GM23338 (cell line): ENCODE results near the gene MYRF. TPM values are rescaled to one million over a fixed set of nuclear protein-coding genes. Genes with fewer than 3 reads are reported as not detected.

Experiments used
- ATAC-seq: fragments of 200-7000 bp; cut with Tn5 transposase; 3 replicates; pipeline ENCODE4 v1.9.1; 2020
- DNase-seq: peaks from one replicate; pipeline ENCODE4 v3.0.0-alpha.2; 2015; ENCODE audit warnings: low spot score
- H2AFZ ChIP-seq: fragments of 200-600 bp; sonication (generic); 2 replicates; pipeline ENCODE4 v1.8.0; 2016; ENCODE audit warnings: antibody characterized with exemption, mild to moderate bottlenecking, moderate library complexity
- H3F3A ChIP-seq: fragments of 200-600 bp; sonication (generic); replicated peaks from 2 replicates; pipeline ENCODE4 v1.8.0; 2017; ENCODE audit warnings: antibody characterized with exemption, mixed run types, low read depth
- H3K27ac ChIP-seq: fragments of 200-600 bp; sonication (generic); 2 replicates; pipeline ENCODE4 v1.6.1; 2016; ENCODE audit warnings: low read depth
- H3K27me3 ChIP-seq: fragments of 200-600 bp; sonication (generic); 2 replicates; pipeline ENCODE4 v1.8.0; 2016; ENCODE audit warnings: mild to moderate bottlenecking, mixed run types, moderate library complexity; ENCODE audit not compliant: insufficient read depth
- H3K36me3 ChIP-seq: fragments of 200-600 bp; sonication (generic); 2 replicates; pipeline ENCODE4 v1.8.0; 2016; ENCODE audit warnings: mild to moderate bottlenecking; ENCODE audit not compliant: insufficient read depth
- H3K4me1 ChIP-seq: fragments of 200-600 bp; sonication (generic); 2 replicates; pipeline ENCODE4 v1.8.0; 2016; ENCODE audit warnings: mild to moderate bottlenecking, moderate library complexity; ENCODE audit not compliant: insufficient read depth
- H3K4me2 ChIP-seq: fragments of 200-600 bp; sonication (generic); 2 replicates; pipeline ENCODE4 v1.7.1; 2017; ENCODE audit warnings: mixed run types
- H3K4me3 ChIP-seq: fragments of 200-600 bp; sonication (generic); 2 replicates; pipeline ENCODE4 v1.6.1; 2016; ENCODE audit warnings: mixed run types
- H3K79me2 ChIP-seq: fragments of 200-600 bp; sonication (generic); replicated peaks from 2 replicates; pipeline ENCODE4 v1.8.0; 2017; ENCODE audit warnings: mild to moderate bottlenecking; ENCODE audit not compliant: insufficient read depth
- H3K9me2 ChIP-seq: fragments of 200-600 bp; sonication (generic); 2 replicates; pipeline ENCODE4 v1.8.0; 2017; ENCODE audit not compliant: insufficient read depth
- H4K20me1 ChIP-seq: fragments of 200-600 bp; sonication (generic); replicated peaks from 2 replicates; pipeline ENCODE4 v1.8.0; 2017; ENCODE audit warnings: mild to moderate bottlenecking; ENCODE audit not compliant: insufficient read depth
- H3K27ac Mint-ChIP-seq: 2 replicates; pipeline ENCODE4 v1.8.0; 2020; ENCODE audit warnings: inconsistent platforms, mild to moderate bottlenecking, moderate library complexity, mixed read lengths
- H3K27me3 Mint-ChIP-seq: 3 replicates; pipeline ENCODE4 v1.8.0; 2022; ENCODE audit warnings: low read depth, mild to moderate bottlenecking, moderate library complexity, mixed read lengths, inconsistent platforms; ENCODE audit not compliant: insufficient read depth, poor library complexity
- H3K36me3 Mint-ChIP-seq: 3 replicates; pipeline ENCODE4 v1.8.0; 2021; ENCODE audit warnings: low read depth, mild to moderate bottlenecking, inconsistent platforms, moderate library complexity, mixed read lengths
- H3K4me1 Mint-ChIP-seq: 3 replicates; pipeline ENCODE4 v1.8.0; 2020; ENCODE audit warnings: mild to moderate bottlenecking, inconsistent platforms, mixed read lengths
- H3K4me3 Mint-ChIP-seq: 3 replicates; pipeline ENCODE4 v1.8.0; 2021; ENCODE audit warnings: moderate library complexity, mild to moderate bottlenecking, inconsistent platforms, mixed read lengths
- H3K9me3 Mint-ChIP-seq: 3 replicates; pipeline ENCODE4 v1.8.0; 2020; ENCODE audit warnings: moderate library complexity, mild to moderate bottlenecking, inconsistent platforms, mixed read lengths
- CREB1 ChIP-seq: fragments of 250-450 bp; sonication (Bioruptor Pico); IDR thresholded peaks from 2 replicates; pipeline ENCODE4 v1.5.0; 2020; ENCODE audit warnings: low read depth, mild to moderate bottlenecking, moderate library complexity
- ETS1 ChIP-seq: IDR thresholded peaks from 2 replicates; pipeline ENCODE4 v1.6.1; 2016; ENCODE audit warnings: antibody characterized with exemption
- EZH2 ChIP-seq: fragments of 200-600 bp; sonication (generic); IDR thresholded peaks from one replicate; pipeline ENCODE4 v1.8.0; 2017; ENCODE audit warnings: antibody characterized with exemption, mild to moderate bottlenecking, low read depth; ENCODE audit not compliant: unreplicated experiment
- EZH2phosphoT487 ChIP-seq: fragments of 200-600 bp; sonication (generic); IDR thresholded peaks from one replicate; pipeline ENCODE4 v1.8.1; 2018; ENCODE audit warnings: antibody characterized with exemption; ENCODE audit not compliant: unreplicated experiment
- JUNB ChIP-seq: IDR thresholded peaks from one replicate; pipeline ENCODE4 v1.6.1; 2016; ENCODE audit warnings: antibody characterized with exemption; ENCODE audit not compliant: unreplicated experiment
- NANOG ChIP-seq: IDR thresholded peaks from 2 replicates; pipeline ENCODE4 v1.6.1; 2016; ENCODE audit warnings: antibody characterized with exemption, borderline replicate concordance
- POLR2AphosphoS5 ChIP-seq: IDR thresholded peaks from 2 replicates; pipeline ENCODE4 v1.6.1; 2016; ENCODE audit warnings: antibody characterized with exemption, low read depth
- REST ChIP-seq: IDR thresholded peaks from one replicate; pipeline ENCODE4 v1.6.1; 2018; ENCODE audit warnings: antibody characterized with exemption; ENCODE audit not compliant: unreplicated experiment
- STAT1 ChIP-seq: IDR thresholded peaks from one replicate; pipeline ENCODE4 v1.6.1; 2016; ENCODE audit warnings: antibody characterized with exemption; ENCODE audit not compliant: unreplicated experiment
- ZNF114 ChIP-seq: fragments of 250-450 bp; sonication (Bioruptor Pico); IDR thresholded peaks from 2 replicates; pipeline ENCODE4 v1.5.0; 2020; ENCODE audit warnings: mild to moderate bottlenecking, moderate library complexity
- ZNF331 ChIP-seq: fragments of 250-450 bp; sonication (Bioruptor Pico); IDR thresholded peaks from 2 replicates; pipeline ENCODE4 v1.5.0; 2020; ENCODE audit warnings: low read depth, mild to moderate bottlenecking, moderate library complexity
- polyA plus RNA-seq: library from polyadenylated mRNA; unstranded; fragments of >200 nt; fragmentation: Nextera tagmentation; extraction: Ambion mirVana; gene quantifications from 2 replicates; pipeline ENCODE4 v1.2.1, GENCODE V29; 2016
- total RNA-seq: library from RNA; depleted of rRNA; stranded (reverse); fragments of >200 nt; shearing (Covaris generic); gene quantifications from 2 replicates; pipeline ENCODE4 v1.2.3, GENCODE V29; 2014
- TF ChIP-seq, protein P1 (sequence below), 2 experiments: fragments of 200-600 bp in 1 of 2; sonication (generic) in 1 of 2; conservative IDR thresholded peaks; 2 replicates each; pipeline versions ENCODE4 v1.5.1 to v1.6.1; 2016 to 2017; ENCODE audit warnings: antibody characterized with exemption in 2 of 2, low read depth in 2 of 2, mild to moderate bottlenecking in 2 of 2, moderate library complexity in 1 of 2
- TF ChIP-seq, protein P2 (sequence below): fragments of 250-450 bp; sonication (Bioruptor Pico); IDR thresholded peaks from 2 replicates; pipeline ENCODE4 v1.5.0; 2020; ENCODE audit warnings: mild to moderate bottlenecking, moderate library complexity

MYRF gene
- total and polyA plus RNA-seq, 2 experiments from 2014 or later, result 1.9 to 5.5 TPM

DNA sequence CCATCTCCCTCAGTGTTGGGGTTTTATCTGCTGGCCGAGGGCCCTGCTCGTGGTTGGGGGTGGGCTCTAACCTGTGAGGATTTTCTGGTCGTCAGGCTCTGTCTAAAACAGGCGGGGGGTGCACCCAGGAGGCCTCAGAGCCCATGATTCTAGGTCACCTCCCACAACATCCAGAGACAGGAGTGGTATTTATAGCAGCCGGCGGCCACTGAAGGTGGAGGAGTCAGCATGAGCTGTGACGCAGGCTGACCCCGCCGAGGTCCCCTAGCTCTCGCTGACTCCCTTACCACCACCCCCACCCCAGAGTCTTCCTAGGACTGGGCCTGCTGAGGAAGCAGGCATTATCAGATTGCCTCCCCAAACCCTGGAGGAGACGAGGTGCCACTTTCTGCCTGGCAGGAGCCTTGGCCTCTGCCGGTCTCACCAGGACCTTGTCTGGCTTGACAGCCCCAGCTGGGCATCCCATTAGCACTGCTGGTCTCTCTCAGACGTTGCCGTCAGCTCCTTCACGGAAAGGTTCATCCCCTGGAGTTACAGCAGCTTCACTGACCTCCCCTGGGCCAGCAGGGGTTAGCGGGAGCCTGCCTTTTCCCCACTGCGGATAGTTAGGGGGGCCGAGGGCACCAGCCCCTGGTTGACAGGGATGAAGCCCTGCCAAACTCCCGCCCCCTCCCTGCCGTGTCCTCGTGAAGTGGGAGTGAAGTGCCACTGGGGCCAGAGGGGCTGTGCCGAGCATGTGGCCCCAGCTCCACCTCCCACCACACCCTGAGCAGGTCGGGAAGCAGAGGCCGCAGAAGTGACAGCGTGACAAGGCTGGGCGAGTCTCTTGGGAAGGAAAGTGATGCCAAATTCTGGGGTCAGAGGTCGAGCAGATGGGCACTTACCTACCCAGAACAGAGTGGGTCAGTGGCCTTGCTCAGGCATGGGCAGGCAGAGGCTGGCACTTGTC is 45.7 kb upstream of the MYRF start:
- Mint-ChIP-seq H3K36me3 (no peaks in the 10 kb centered on the region), H3K4me3 (no peak overlapping the region), H3K9me3 (no peaks in the 10 kb centered on the region), H3K27ac (no peak overlapping the region), H3K27me3 (peaks cover 5% of the 10 kb centered on the region), H3K4me1 (peaks cover 29% of the 10 kb centered on the region)
- Histone ChIP-seq H3K4me3 (no peak overlapping the region), H3K36me3 (no peaks in the 10 kb centered on the region), H3K79me2 (no peaks in the 10 kb centered on the region), H3F3A (no peaks in the 10 kb centered on the region), H3K27ac (no peak overlapping the region), H3K27me3 (no peaks in the 10 kb centered on the region), H4K20me1 (no peaks in the 10 kb centered on the region), H3K4me2 (no peak overlapping the region), H2AFZ (no peak overlapping the region), H3K9me2 (no peaks in the 10 kb centered on the region), H3K4me1 (no peaks in the 10 kb centered on the region; the same call in 1 of the 2 replicates)
- ATAC-seq (no peak), DNase-seq (no peak)
- TF ChIP-seq, protein P1, sequence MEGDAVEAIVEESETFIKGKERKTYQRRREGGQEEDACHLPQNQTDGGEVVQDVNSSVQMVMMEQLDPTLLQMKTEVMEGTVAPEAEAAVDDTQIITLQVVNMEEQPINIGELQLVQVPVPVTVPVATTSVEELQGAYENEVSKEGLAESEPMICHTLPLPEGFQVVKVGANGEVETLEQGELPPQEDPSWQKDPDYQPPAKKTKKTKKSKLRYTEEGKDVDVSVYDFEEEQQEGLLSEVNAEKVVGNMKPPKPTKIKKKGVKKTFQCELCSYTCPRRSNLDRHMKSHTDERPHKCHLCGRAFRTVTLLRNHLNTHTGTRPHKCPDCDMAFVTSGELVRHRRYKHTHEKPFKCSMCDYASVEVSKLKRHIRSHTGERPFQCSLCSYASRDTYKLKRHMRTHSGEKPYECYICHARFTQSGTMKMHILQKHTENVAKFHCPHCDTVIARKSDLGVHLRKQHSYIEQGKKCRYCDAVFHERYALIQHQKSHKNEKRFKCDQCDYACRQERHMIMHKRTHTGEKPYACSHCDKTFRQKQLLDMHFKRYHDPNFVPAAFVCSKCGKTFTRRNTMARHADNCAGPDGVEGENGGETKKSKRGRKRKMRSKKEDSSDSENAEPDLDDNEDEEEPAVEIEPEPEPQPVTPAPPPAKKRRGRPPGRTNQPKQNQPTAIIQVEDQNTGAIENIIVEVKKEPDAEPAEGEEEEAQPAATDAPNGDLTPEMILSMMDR (conservative IDR thresholded peaks at IDR 0.05; ENCODE audit: low read depth in 2 of 2), result no peak
- no peak for TF ChIP-seq JUNB
- no peak for TF ChIP-seq ZNF331 (CRISPR knock-in tag)
- no peak for TF ChIP-seq EZH2
- TF ChIP-seq POLR2AphosphoS5, result no peak
- TF ChIP-seq ZNF114 (CRISPR knock-in tag), result no peak
- no peak for TF ChIP-seq REST
- TF ChIP-seq NANOG, result no peak
- no peak for TF ChIP-seq ETS1
- TF ChIP-seq STAT1, result no peak
- TF ChIP-seq, protein P2, sequence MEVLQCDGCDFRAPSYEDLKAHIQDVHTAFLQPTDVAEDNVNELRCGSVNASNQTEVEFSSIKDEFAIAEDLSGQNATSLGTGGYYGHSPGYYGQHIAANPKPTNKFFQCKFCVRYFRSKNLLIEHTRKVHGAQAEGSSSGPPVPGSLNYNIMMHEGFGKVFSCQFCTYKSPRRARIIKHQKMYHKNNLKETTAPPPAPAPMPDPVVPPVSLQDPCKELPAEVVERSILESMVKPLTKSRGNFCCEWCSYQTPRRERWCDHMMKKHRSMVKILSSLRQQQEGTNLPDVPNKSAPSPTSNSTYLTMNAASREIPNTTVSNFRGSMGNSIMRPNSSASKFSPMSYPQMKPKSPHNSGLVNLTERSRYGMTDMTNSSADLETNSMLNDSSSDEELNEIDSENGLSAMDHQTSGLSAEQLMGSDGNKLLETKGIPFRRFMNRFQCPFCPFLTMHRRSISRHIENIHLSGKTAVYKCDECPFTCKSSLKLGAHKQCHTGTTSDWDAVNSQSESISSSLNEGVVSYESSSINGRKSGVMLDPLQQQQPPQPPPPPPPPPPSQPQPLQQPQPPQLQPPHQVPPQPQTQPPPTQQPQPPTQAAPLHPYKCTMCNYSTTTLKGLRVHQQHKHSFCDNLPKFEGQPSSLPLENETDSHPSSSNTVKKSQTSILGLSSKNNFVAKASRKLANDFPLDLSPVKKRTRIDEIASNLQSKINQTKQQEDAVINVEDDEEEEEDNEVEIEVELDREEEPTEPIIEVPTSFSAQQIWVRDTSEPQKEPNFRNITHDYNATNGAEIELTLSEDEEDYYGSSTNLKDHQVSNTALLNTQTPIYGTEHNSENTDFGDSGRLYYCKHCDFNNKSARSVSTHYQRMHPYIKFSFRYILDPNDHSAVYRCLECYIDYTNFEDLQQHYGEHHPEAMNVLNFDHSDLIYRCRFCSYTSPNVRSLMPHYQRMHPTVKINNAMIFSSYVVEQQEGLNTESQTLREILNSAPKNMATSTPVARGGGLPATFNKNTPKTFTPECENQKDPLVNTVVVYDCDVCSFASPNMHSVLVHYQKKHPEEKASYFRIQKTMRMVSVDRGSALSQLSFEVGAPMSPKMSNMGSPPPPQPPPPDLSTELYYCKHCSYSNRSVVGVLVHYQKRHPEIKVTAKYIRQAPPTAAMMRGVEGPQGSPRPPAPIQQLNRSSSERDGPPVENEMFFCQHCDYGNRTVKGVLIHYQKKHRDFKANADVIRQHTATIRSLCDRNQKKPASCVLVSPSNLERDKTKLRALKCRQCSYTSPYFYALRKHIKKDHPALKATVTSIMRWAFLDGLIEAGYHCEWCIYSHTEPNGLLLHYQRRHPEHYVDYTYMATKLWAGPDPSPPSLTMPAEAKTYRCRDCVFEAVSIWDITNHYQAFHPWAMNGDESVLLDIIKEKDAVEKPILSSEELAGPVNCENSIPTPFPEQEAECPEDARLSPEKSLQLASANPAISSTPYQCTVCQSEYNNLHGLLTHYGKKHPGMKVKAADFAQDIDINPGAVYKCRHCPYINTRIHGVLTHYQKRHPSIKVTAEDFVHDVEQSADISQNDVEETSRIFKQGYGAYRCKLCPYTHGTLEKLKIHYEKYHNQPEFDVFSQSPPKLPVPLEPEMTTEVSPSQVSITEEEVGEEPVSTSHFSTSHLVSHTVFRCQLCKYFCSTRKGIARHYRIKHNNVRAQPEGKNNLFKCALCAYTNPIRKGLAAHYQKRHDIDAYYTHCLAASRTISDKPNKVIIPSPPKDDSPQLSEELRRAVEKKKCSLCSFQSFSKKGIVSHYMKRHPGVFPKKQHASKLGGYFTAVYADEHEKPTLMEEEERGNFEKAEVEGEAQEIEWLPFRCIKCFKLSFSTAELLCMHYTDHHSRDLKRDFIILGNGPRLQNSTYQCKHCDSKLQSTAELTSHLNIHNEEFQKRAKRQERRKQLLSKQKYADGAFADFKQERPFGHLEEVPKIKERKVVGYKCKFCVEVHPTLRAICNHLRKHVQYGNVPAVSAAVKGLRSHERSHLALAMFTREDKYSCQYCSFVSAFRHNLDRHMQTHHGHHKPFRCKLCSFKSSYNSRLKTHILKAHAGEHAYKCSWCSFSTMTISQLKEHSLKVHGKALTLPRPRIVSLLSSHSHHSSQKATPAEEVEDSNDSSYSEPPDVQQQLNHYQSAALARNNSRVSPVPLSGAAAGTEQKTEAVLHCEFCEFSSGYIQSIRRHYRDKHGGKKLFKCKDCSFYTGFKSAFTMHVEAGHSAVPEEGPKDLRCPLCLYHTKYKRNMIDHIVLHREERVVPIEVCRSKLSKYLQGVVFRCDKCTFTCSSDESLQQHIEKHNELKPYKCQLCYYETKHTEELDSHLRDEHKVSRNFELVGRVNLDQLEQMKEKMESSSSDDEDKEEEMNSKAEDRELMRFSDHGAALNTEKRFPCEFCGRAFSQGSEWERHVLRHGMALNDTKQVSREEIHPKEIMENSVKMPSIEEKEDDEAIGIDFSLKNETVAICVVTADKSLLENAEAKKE (CRISPR knock-in tag), result no peak
- TF ChIP-seq EZH2phosphoT487, result no peak
- no peak for TF ChIP-seq CREB1 (CRISPR knock-in tag)
